B cell (primary cell): Measurements from ENCODE around the gene NMNAT1. TPM values are rescaled to one million over a fixed set of nuclear protein-coding genes. Genes with fewer than 3 reads are reported as not detected.

Experiments
- ATAC-seq: fragments of 200-7000 bp; cut with Tn5 transposase; one replicate; pipeline ENCODE4 v1.10.0; 2021; ENCODE audit warnings: low read depth, mild to moderate bottlenecking, moderate number of reproducible peaks, moderate library complexity
- CTCF ChIA-PET: fragments of 350-600 bp; sonication (Branson Sonifier 250); formaldehyde crosslinking; loops from one replicate; lab custom pipeline; 2021; ENCODE audit warnings: antibody characterized with exemption, inconsistent platforms; lab: Charles Lee
- POLR2A ChIA-PET: fragments of 350-600 bp; sonication (Branson Sonifier 250); formaldehyde crosslinking; loops from one replicate; lab custom pipeline; 2021; ENCODE audit warnings: antibody characterized with exemption; lab: Charles Lee
- DNase-seq: peaks from one replicate; pipeline ENCODE4 v3.0.0; 2013
- H2AFZ ChIP-seq: 2 replicates; pipeline ENCODE4 v1.6.1; 2012; ENCODE audit warnings: mild to moderate bottlenecking, low read depth, low read length; ENCODE audit not compliant: insufficient read depth, poor library complexity, severe bottlenecking
- H3K27ac ChIP-seq, 2 donors: 1 replicate in 1 of 2; 2 replicates in 1 of 2; pipeline ENCODE4 v1.5.1; 2012 to 2013; ENCODE audit warnings: low read length in 2 of 2, mild to moderate bottlenecking in 2 of 2, moderate library complexity in 1 of 2
- H3K27me3 ChIP-seq, 4 experiments: fragments of 200-600 bp in 1 of 4; sonication (generic) in 1 of 4; replicated peaks in 1 of 4; 1 replicate in 2 of 4; 2 replicates in 2 of 4; pipeline versions ENCODE4 v1.6.1 to v1.7.0; 2013 to 2016; ENCODE audit warnings: low read length in 3 of 4, mild to moderate bottlenecking in 2 of 4, mixed read lengths in 1 of 4, moderate library complexity in 1 of 4; ENCODE audit not compliant: insufficient read depth in 4 of 4, control insufficient read depth in 3 of 4; ENCODE audit errors: control extremely low read depth in 1 of 4
- H3K36me3 ChIP-seq, 2 experiments: replicated peaks in 1 of 2; 1 replicate in 1 of 2; 2 replicates in 1 of 2; pipeline versions ENCODE4 v1.6.1 to v1.7.1; 2013; ENCODE audit warnings: low read length in 1 of 2; ENCODE audit not compliant: insufficient read depth in 2 of 2, control insufficient read depth in 1 of 2; ENCODE audit errors: control extremely low read depth in 1 of 2, extremely low read depth in 1 of 2
- H3K4me1 ChIP-seq, 2 donors: fragments of 200-600 bp in 1 of 2; sonication (generic) in 1 of 2; 1 replicate in 1 of 2; 2 replicates in 1 of 2; pipeline versions ENCODE4 v1.5.1 to v1.6.1; 2013 to 2017; ENCODE audit warnings: low read length in 2 of 2; ENCODE audit not compliant: control insufficient read depth in 2 of 2, insufficient read depth in 2 of 2
- H3K4me2 ChIP-seq: replicated peaks from 2 replicates; pipeline ENCODE3; 2012; ENCODE audit warnings: mild to moderate bottlenecking, low read depth, low read length; ENCODE audit not compliant: poor library complexity, severe bottlenecking
- H3K4me3 ChIP-seq, 5 experiments: fragments of 200-600 bp in 1 of 5; sonication (generic) in 1 of 5; 1 replicate in 3 of 5; 2 replicates in 2 of 5; pipeline versions ENCODE4 v1.5.1 to v1.7.0; 2011 to 2016; ENCODE audit warnings: low read length in 4 of 5, mild to moderate bottlenecking in 4 of 5, low read depth in 2 of 5, control low read depth in 1 of 5, moderate library complexity in 1 of 5; ENCODE audit not compliant: insufficient read depth in 1 of 5; ENCODE audit errors: control extremely low read depth in 1 of 5, extremely low read depth in 1 of 5
- H3K79me2 ChIP-seq: fragments of 200-600 bp; sonication (generic); one replicate; pipeline ENCODE4 v1.6.0; 2016; ENCODE audit warnings: low read length; ENCODE audit not compliant: control insufficient read depth, insufficient read depth
- H3K9ac ChIP-seq: fragments of 200-600 bp; sonication (generic); 2 replicates; pipeline ENCODE4 v1.6.1; 2017; ENCODE audit warnings: mild to moderate bottlenecking, low read length, moderate library complexity
- H3K9me3 ChIP-seq, 3 donors: one replicate each; pipeline versions ENCODE4 v1.6.1 to v1.7.1; 2013; ENCODE audit warnings: low read length in 2 of 3; ENCODE audit not compliant: control insufficient read depth in 2 of 3, insufficient read depth in 1 of 3; ENCODE audit errors: control extremely low read depth in 1 of 3
- H4K20me1 ChIP-seq: 2 replicates; pipeline ENCODE4 v1.6.0; 2012; ENCODE audit warnings: mild to moderate bottlenecking, low read length; ENCODE audit not compliant: insufficient read depth, control insufficient read depth, poor library complexity, severe bottlenecking
- H3K27ac Mint-ChIP-seq: one replicate; pipeline ENCODE4 v1.8.0; 2021; ENCODE audit warnings: mixed read lengths
- H3K27me3 Mint-ChIP-seq: one replicate; pipeline ENCODE4 v1.8.0; 2021; ENCODE audit warnings: mixed read lengths
- H3K4me1 Mint-ChIP-seq: one replicate; pipeline ENCODE4 v1.8.0; 2021; ENCODE audit warnings: mixed read lengths
- H3K4me3 Mint-ChIP-seq: one replicate; pipeline ENCODE4 v1.8.0; 2021; ENCODE audit warnings: mixed read lengths
- H3K9me3 Mint-ChIP-seq: one replicate; pipeline ENCODE4 v1.8.0; 2022; ENCODE audit warnings: mixed read lengths; ENCODE audit not compliant: insufficient read depth
- EZH2 ChIP-seq: IDR thresholded peaks from 2 replicates; pipeline ENCODE4 v1.6.1; 2012; ENCODE audit warnings: borderline replicate concordance, low read depth, mild to moderate bottlenecking, moderate library complexity, low read length; ENCODE audit not compliant: insufficient read depth, poor library complexity, severe bottlenecking
- WGBS: methylation state at CpG from one replicate; pipeline ENCODE4 v1.1.5; 2013; ENCODE audit warnings: missing lambda C conversion rate; ENCODE audit not compliant: insufficient coverage; 5-methylcytosine and 5-hydroxymethylcytosine counted together
- intact Hi-C: fragments of 100-400 bp; cut with micrococcal nuclease; formaldehyde crosslinking; loops from one replicate; pipeline ENCODE4 v1.10.0; 2022
- polyA plus RNA-seq: library from polyadenylated mRNA; depleted of rRNA; stranded (reverse); fragments of >200 nt; gene quantifications from 2 replicates; pipeline ENCODE4 v1.2.3, GENCODE V29; 2012
- total RNA-seq, 2 donors: library from RNA; stranded (reverse); fragments of 120-200 nt in 1 of 2; gene quantifications; 1 replicate in 1 of 2; 2 replicates in 1 of 2; pipeline versions ENCODE4 v1.2.3 to v1.2.4, GENCODE V29; 2013 to 2022
- TF ChIP-seq, protein P1 (sequence below): fragments of 200-600 bp; IDR thresholded peaks from one replicate; pipeline ENCODE4 v1.8.0; 2022; ENCODE audit warnings: antibody characterized with exemption, mild to moderate bottlenecking

The NMNAT1 gene
- total and polyA plus RNA-seq, 2 donors (not counting 1 experiment from before 2014, with no cell fraction given): 4.5 to 8.0 TPM

DNA sequence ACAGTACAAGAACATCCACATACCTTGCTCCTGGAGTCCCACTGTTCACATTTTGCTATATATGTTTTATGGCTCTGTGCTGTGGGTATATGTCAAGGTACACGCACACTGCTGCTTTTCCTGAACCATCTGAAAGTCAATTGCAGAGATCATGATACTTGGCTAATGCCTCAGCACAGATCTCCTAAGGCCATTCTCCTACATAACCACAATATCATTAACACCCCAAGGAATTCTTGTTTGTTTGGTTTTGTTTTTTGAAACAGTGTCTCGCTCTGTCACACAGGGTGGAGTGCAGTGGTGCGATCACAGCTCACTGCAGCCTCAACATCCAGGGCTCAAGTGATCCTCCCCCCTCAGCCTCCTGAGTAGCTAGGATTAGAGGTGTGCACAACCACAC lies 49.2 kb upstream of the NMNAT1 start:
- TF ChIP-seq, protein P1, sequence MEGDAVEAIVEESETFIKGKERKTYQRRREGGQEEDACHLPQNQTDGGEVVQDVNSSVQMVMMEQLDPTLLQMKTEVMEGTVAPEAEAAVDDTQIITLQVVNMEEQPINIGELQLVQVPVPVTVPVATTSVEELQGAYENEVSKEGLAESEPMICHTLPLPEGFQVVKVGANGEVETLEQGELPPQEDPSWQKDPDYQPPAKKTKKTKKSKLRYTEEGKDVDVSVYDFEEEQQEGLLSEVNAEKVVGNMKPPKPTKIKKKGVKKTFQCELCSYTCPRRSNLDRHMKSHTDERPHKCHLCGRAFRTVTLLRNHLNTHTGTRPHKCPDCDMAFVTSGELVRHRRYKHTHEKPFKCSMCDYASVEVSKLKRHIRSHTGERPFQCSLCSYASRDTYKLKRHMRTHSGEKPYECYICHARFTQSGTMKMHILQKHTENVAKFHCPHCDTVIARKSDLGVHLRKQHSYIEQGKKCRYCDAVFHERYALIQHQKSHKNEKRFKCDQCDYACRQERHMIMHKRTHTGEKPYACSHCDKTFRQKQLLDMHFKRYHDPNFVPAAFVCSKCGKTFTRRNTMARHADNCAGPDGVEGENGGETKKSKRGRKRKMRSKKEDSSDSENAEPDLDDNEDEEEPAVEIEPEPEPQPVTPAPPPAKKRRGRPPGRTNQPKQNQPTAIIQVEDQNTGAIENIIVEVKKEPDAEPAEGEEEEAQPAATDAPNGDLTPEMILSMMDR: no peak
- TF ChIP-seq EZH2: no peak

More for the DNA sequence above, 49.2 kb upstream of the NMNAT1 start:
- H4K20me1 ChIP-seq: no peaks in the 10 kb centered on the region
- ChIA-PET CTCF (interaction anchor here (1.2 kb wide), 1 partner anchor 267 kb away, joined by 3 read pairs; no protein-coding TSS in a partner anchor), POLR2A (interaction anchor here (0.7 kb wide), 1 partner anchor 532 kb away, joined by 5 read pairs; no protein-coding TSS in a partner anchor)
- Mint-ChIP-seq H3K4me3 (no peak overlapping the region), H3K27ac (no peak overlapping the region), H3K9me3 (no peaks in the 10 kb centered on the region), H3K4me1 (peaks cover 28% of the 10 kb centered on the region), H3K27me3 (no peaks in the 10 kb centered on the region)
- H2AFZ ChIP-seq: no peak overlapping the region
- no peak overlapping the region for H3K4me2 ChIP-seq
- DNase-seq (no peak), ATAC-seq (no peak)
- H3K36me3 ChIP-seq: peaks cover 0 to 2% of the 10 kb centered on the region in 2 experiments
- no peaks in the 10 kb centered on the region for H3K79me2 ChIP-seq
- H3K27ac ChIP-seq: no peak overlapping the region
- whole genome bisulfite sequencing: no CpG with 5 or more reads among the region's 3 CpGs
- peaks cover 16 to 20% of the 10 kb centered on the region in 2 donors for H3K4me1 ChIP-seq
- no peak overlapping the region for H3K4me3 ChIP-seq
- no peak overlapping the region for H3K9ac ChIP-seq
- intact Hi-C loops: no loop called here
- H3K9me3 ChIP-seq: no peaks in the 10 kb centered on the region
- no peaks in the 10 kb centered on the region for H3K27me3 ChIP-seq
